ENCODE data around the gene SLC12A9. TPM values are rescaled to one million over a fixed set of nuclear protein-coding genes. Genes with fewer than 3 reads are reported as not detected.
"Not testable (repeated sequence)": the region's sequence is repeated elsewhere in the genome, so short reads cannot be mapped to it uniquely, and the experiment has no call there.

Gene SLC12A9
- total RNA-seq, 1 donor from 2014 or later: 39.1 TPM

DNA sequence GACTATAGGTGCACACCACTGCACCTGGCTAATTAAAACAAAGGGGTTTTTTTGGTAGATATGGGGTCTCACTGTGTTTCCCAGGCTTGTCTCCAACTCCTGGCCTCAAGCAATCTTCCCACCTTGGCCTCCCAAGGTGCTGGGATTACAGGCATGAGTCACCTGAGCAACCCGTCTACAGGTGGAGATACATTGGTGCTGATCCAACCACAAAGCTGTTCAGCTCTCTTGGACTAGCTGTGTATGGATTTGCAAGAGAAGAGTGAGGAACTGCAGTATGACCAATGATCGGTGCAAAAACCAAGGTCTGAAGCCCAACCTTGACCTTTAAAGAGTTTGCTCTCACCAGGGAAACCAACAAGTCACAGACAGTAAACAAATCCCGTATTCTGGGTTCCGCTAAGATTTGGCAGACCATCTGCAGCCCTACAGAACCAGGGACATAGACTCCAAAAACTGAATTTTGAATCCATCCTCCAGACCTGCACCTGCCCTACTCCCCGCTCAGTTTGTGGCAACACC lies 44.1 kb upstream of the SLC12A9 start:
- Mint-ChIP-seq H3K4me1 (peaks cover 5% of the 10 kb centered on the region), H3K4me3 (no peak overlapping the region), H3K9me3 (no peaks in the 10 kb centered on the region), H3K36me3 (peaks cover 48% of the 10 kb centered on the region), H3K27me3 (ENCODE audit: low read depth) (no peaks in the 10 kb centered on the region), H3K27ac (no peak overlapping the region)
- no peak for TF ChIP-seq CTCF (IDR thresholded peaks at IDR 0.05; ENCODE audit: unreplicated experiment)
- DNase-seq (ENCODE audit: low spot score in 2 of 2, unreplicated experiment in 2 of 2): no peak

DNA sequence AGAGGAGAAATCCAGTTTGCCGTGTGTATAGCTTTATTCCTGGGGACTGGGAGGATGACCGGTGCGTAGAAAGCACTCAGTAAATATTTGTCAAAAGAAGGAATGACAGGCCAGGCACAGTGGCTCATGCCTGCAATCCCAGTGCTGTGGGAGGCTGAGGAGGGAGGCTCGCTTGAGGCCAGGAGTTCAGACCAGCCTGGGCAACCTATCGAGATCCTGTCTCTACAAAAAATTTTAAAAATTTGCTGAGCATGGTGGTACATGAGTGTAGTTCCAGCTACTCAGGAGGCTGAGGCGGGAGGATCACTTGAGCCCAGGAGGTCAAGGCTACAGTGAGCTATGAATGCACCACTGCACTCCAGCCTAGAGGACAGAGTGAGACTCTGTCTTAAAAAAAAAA lies 41.0 kb upstream of the SLC12A9 start:
- H3K9me3 Mint-ChIP-seq: no peaks in the 10 kb centered on the region
- no peaks in the 10 kb centered on the region for H3K4me1 Mint-ChIP-seq
- no peak for DNase-seq (ENCODE audit: low spot score in 2 of 2, unreplicated experiment in 2 of 2)
- peaks cover 49% of the 10 kb centered on the region for H3K36me3 Mint-ChIP-seq
- no peaks in the 10 kb centered on the region for H3K27me3 Mint-ChIP-seq (ENCODE audit: low read depth)
- no peak overlapping the region for H3K4me3 Mint-ChIP-seq
- no peak for TF ChIP-seq CTCF (IDR thresholded peaks at IDR 0.05; ENCODE audit: unreplicated experiment)
- H3K27ac Mint-ChIP-seq: no peak overlapping the region

- no peaks in the 10 kb centered on the region for H3K4me1 Mint-ChIP-seq
- TF ChIP-seq CTCF (IDR thresholded peaks at IDR 0.05; ENCODE audit: unreplicated experiment): no peak
- peaks cover 46% of the 10 kb centered on the region for H3K36me3 Mint-ChIP-seq
These were observed 39.8 kb upstream of the SLC12A9 start for GRCh38 chr7:100812729-100813128.

GRCh38 chr7:100816515-100816914 lies 36.0 kb upstream of the SLC12A9 start:
- peaks cover 43% of the 10 kb centered on the region for H3K36me3 Mint-ChIP-seq
- H3K27me3 Mint-ChIP-seq (ENCODE audit: low read depth); DNase-seq (ENCODE audit: low spot score in 2 of 2, unreplicated experiment in 2 of 2); H3K4me1 Mint-ChIP-seq; H3K4me3 Mint-ChIP-seq; H3K9me3 Mint-ChIP-seq; H3K27ac Mint-ChIP-seq: not testable (repeated sequence)

More at GRCh38 chr7:100812729-100813128, 39.8 kb upstream of the SLC12A9 start:
- no peaks in the 10 kb centered on the region for H3K27me3 Mint-ChIP-seq (ENCODE audit: low read depth)
- DNase-seq (ENCODE audit: low spot score in 2 of 2, unreplicated experiment in 2 of 2): no peak
- H3K4me3 Mint-ChIP-seq: no peak overlapping the region
- no peaks in the 10 kb centered on the region for H3K9me3 Mint-ChIP-seq
- H3K27ac Mint-ChIP-seq: no peak overlapping the region

GRCh38 chr7:100817097-100817496 lies 35.4 kb upstream of the SLC12A9 start:
- no peak for DNase-seq (ENCODE audit: low spot score in 2 of 2, unreplicated experiment in 2 of 2)
- H3K4me3 Mint-ChIP-seq: no peak overlapping the region
- no peaks in the 10 kb centered on the region for H3K4me1 Mint-ChIP-seq
- no peaks in the 10 kb centered on the region for H3K27me3 Mint-ChIP-seq (ENCODE audit: low read depth)
- H3K27ac Mint-ChIP-seq: no peak overlapping the region
- no peaks in the 10 kb centered on the region for H3K9me3 Mint-ChIP-seq
- peaks cover 43% of the 10 kb centered on the region for H3K36me3 Mint-ChIP-seq
- TF ChIP-seq CTCF (IDR thresholded peaks at IDR 0.05; ENCODE audit: unreplicated experiment): no peak

GRCh38 chr7:100818366-100818765 lies 34.1 kb upstream of the SLC12A9 start:
- TF ChIP-seq CTCF (IDR thresholded peaks at IDR 0.05; ENCODE audit: unreplicated experiment): no peak
- Mint-ChIP-seq H3K4me1 (peaks cover 2% of the 10 kb centered on the region), H3K4me3 (no peak overlapping the region), H3K36me3 (peaks cover 41% of the 10 kb centered on the region), H3K27me3 (ENCODE audit: low read depth) (no peaks in the 10 kb centered on the region), H3K9me3 (no peaks in the 10 kb centered on the region), H3K27ac (no peak overlapping the region)
- DNase-seq (ENCODE audit: low spot score in 2 of 2, unreplicated experiment in 2 of 2): no peak

Data from mesothelial cell of epicardium (in vitro differentiated cells).